K562 treated with DMSO at 1 percent for 4 hours (cell line): Measurements from ENCODE around the gene APBA3. TPM values are rescaled to one million over a fixed set of nuclear protein-coding genes. Genes with fewer than 3 reads are reported as not detected.

Experiments used
- total RNA-seq: library from RNA; unstranded; fragments of 300-600 nt; gene quantifications from 2 replicates; pipeline ENCODE4 v1.2.3, GENCODE V29; 2022; ENCODE audit not compliant: insufficient read depth

APBA3 gene, protein sequence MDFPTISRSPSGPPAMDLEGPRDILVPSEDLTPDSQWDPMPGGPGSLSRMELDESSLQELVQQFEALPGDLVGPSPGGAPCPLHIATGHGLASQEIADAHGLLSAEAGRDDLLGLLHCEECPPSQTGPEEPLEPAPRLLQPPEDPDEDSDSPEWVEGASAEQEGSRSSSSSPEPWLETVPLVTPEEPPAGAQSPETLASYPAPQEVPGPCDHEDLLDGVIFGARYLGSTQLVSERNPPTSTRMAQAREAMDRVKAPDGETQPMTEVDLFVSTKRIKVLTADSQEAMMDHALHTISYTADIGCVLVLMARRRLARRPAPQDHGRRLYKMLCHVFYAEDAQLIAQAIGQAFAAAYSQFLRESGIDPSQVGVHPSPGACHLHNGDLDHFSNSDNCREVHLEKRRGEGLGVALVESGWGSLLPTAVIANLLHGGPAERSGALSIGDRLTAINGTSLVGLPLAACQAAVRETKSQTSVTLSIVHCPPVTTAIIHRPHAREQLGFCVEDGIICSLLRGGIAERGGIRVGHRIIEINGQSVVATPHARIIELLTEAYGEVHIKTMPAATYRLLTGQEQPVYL
- total RNA-seq, result 18.8 and 27.4 TPM in 2 replicates

DNA sequence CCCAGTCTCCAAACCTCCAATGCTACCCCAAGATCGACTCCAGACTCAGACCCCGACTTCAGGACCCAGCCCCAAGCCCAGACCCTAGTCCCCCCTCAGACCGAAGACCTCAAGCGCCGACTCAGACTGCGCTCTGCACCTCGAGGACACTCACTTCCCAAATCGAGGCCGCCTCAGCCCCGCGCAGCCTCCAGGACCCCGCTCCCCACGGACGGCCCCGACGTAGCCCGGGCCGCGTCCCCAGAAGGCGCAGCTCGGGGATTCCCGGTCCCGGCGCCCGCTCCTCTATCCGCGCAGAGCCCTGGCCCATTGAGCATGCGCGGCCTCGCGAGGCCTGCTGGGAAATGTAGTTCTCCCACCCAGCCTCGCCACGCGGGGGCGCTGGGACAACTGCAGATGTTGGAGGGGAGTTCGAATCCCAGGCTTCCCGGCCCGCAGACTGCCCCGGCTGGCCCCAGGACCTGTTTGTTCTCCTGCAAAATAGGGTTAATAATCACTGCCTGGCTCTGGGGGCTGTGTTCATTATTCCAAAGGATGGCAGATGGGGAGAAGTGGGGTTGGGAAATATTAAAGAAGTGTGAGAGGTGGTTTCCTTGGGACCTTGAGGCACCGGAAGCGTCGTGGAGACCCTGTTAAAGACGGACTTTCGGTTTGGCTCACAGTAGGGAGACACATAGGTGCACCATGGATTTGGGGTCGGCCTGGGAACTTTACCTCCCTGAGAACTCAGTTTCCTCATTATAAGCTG, at the start of gene APBA3:
TSS of gene APBA3 (minus strand) at position 311 of the 748 bp plus-strand sequence. CDS start 1,428 bp downstream, outside the sequence.

GRCh38 chr19:3785938-3786824, 24.7 kb upstream of the APBA3 start, which contains the start of gene MATK:
Gene MATK (minus strand): TSS chr19:3786381. CDS start chr19:3785135, 1,246 bp downstream.

DNA sequence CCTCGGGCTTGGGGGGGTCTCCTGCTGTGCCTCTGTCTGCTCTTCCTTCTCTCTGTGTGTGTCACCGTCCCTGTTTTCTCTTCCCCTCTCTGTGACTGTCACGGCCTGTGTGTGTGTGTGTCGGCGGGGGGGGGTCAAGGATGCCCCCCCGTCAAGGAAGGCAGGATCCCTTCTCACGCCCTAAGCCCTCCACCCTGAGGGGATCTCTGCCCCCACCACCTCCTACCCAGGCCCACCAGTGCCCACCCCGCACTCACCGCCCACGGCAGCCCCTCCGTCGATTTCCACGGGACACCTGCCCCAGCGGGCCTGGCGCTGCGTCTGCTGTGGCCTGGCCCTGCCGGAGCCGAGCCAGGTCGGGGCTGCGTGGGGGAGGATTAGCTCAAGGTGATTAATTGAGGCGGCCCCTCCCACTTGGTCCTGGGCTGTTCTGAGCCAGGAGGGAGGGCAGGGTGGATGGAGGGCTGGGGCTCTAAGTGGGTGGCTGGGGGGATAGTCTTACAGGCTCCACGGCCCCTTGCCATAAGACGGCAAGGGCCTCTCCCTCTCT, 10.5 kb upstream of the APBA3 start, which contains the start of gene RAX2:
TSS of gene RAX2 (minus strand) at position 323 of the 550 bp plus-strand sequence. CDS start 486 bp downstream, outside the sequence.

GRCh38 chr19:3762501-3763459, 1.3 kb upstream of the APBA3 start, which contains the start of gene MRPL54:
Gene MRPL54 (plus strand): TSS chr19:3762682. CDS start chr19:3762701, 19 bp downstream.

GRCh38 chr19:3708207-3708931, 53.1 kb downstream of the APBA3 start, which contains the start of gene TJP3:
Gene TJP3 (plus strand): TSS chr19:3708384. CDS start chr19:3728433, 20,049 bp downstream.

Other genes starting within 250 kb of the APBA3 start
- gene TEKTIP1, start 222.5 kb downstream of the APBA3 start, total RNA-seq, result 1.8 TPM in 1 of 2 replicates, not detected in the other
- 103 and 121 TPM in 2 replicates for gene MFSD12, start 204.1 kb downstream of the APBA3 start, total RNA-seq
- gene HMG20B, start 188.7 kb downstream of the APBA3 start, total RNA-seq, result 203 and 207 TPM in 2 replicates
- gene GIPC3, start 176.2 kb downstream of the APBA3 start, total RNA-seq, result 7.8 and 8.1 TPM in 2 replicates
- 5.1 and 5.5 TPM in 2 replicates for gene TBXA2R, start 154.8 kb downstream of the APBA3 start, total RNA-seq
- gene CACTIN, start 134.9 kb downstream of the APBA3 start, total RNA-seq, result 36.4 and 36.5 TPM in 2 replicates
- 25.7 and 37.2 TPM in 2 replicates for gene PIP5K1C, start 61.2 kb downstream of the APBA3 start, total RNA-seq
- gene TJP3, start 53.3 kb downstream of the APBA3 start, total RNA-seq, result 4.9 and 6.5 TPM in 2 replicates
- 50.3 and 83.7 TPM in 2 replicates for gene MRPL54, start 990 bp upstream of the APBA3 start, total RNA-seq
- gene RAX2, start 10.5 kb upstream of the APBA3 start, total RNA-seq, result not detected in 2 replicates
- gene MATK, start 24.7 kb upstream of the APBA3 start, total RNA-seq, result 14.1 and 23.3 TPM in 2 replicates
- not detected in 2 replicates for gene ZFR2, start 107.3 kb upstream of the APBA3 start, total RNA-seq
- not detected in 2 replicates for gene ATCAY, start 119.0 kb upstream of the APBA3 start, total RNA-seq
- not detected in 2 replicates for gene NMRK2, start 171.4 kb upstream of the APBA3 start, total RNA-seq
- 76.1 and 81.5 TPM in 2 replicates for gene DAPK3, start 209.4 kb upstream of the APBA3 start, total RNA-seq
- gene EEF2, start 223.8 kb upstream of the APBA3 start, total RNA-seq, result 4,944 and 4,992 TPM in 2 replicates
- gene PIAS4, start 246.0 kb upstream of the APBA3 start, total RNA-seq, result 26.0 and 30.6 TPM in 2 replicates